Neutrophil (primary cell): ENCODE measurements around the gene ERCC4.
"Not testable (repeated sequence)": the region's sequence is repeated elsewhere in the genome, so short reads cannot be mapped to it uniquely, and the experiment has no call there.

Experiments
- H3K27ac ChIP-seq: fragments of 200-600 bp; sonication (generic); 2 replicates; pipeline ENCODE4 v1.5.1; 2016; ENCODE audit warnings: mild to moderate bottlenecking, moderate library complexity
- H3K27me3 ChIP-seq: fragments of 200-600 bp; sonication (generic); 2 replicates; pipeline ENCODE4 v1.6.0; 2016; ENCODE audit warnings: mild to moderate bottlenecking
- H3K36me3 ChIP-seq: fragments of 200-600 bp; sonication (generic); 2 replicates; pipeline ENCODE4 v1.5.1; 2017
- H3K4me1 ChIP-seq, 2 experiments: fragments of 200-600 bp in 1 of 2; sonication (generic) in 1 of 2; 1 replicate in 1 of 2; 2 replicates in 1 of 2; pipeline versions ENCODE4 v1.5.1 to v1.6.1; 2013 to 2016; ENCODE audit warnings: low read depth in 1 of 2, low read length in 1 of 2, mild to moderate bottlenecking in 1 of 2, moderate library complexity in 1 of 2; ENCODE audit not compliant: control insufficient read depth in 1 of 2, insufficient read depth in 1 of 2
- H3K4me3 ChIP-seq, 2 experiments: fragments of 200-600 bp in 1 of 2; sonication (generic) in 1 of 2; 1 replicate in 1 of 2; 2 replicates in 1 of 2; pipeline ENCODE4 v1.5.1; 2013 to 2016; ENCODE audit warnings: low read depth in 1 of 2, low read length in 1 of 2, mild to moderate bottlenecking in 1 of 2, moderate library complexity in 1 of 2
- H3K9me3 ChIP-seq: fragments of 200-600 bp; sonication (generic); 2 replicates; pipeline ENCODE4 v1.5.1; 2016
- CTCF ChIP-seq: fragments of 200-600 bp; sonication (generic); IDR thresholded peaks from 2 replicates; pipeline ENCODE4 v1.5.1; 2016; ENCODE audit warnings: antibody characterized with exemption

The ERCC4 gene

GRCh38 chr16:13885700-13886099 lies 34.3 kb upstream of the ERCC4 start:
- H3K27ac ChIP-seq: no peak overlapping the region
- no peaks in the 10 kb centered on the region for H3K27me3 ChIP-seq
- no peak overlapping the region for H3K4me3 ChIP-seq
- no peak for TF ChIP-seq CTCF
- H3K9me3 ChIP-seq: no peaks in the 10 kb centered on the region
- no peaks in the 10 kb centered on the region for H3K36me3 ChIP-seq
- H3K4me1 ChIP-seq: no peaks in the 10 kb centered on the region

- TF ChIP-seq CTCF: no peak
- H3K4me3 ChIP-seq: no peak overlapping the region
- H3K9me3 ChIP-seq: no peaks in the 10 kb centered on the region
- no peak overlapping the region for H3K27ac ChIP-seq
- H3K27me3 ChIP-seq: no peaks in the 10 kb centered on the region
- no peaks in the 10 kb centered on the region for H3K36me3 ChIP-seq
- no peaks in the 10 kb centered on the region for H3K4me1 ChIP-seq
These were observed 33.3 kb upstream of the ERCC4 start for GRCh38 chr16:13886608-13887007.

GRCh38 chr16:13889323-13889722 lies 30.6 kb upstream of the ERCC4 start:
- H3K27ac ChIP-seq, H3K4me1 ChIP-seq, H3K27me3 ChIP-seq, H3K9me3 ChIP-seq, H3K4me3 ChIP-seq, H3K36me3 ChIP-seq: not testable (repeated sequence)

GRCh38 chr16:13892301-13892700 lies 27.7 kb upstream of the ERCC4 start:
- TF ChIP-seq CTCF: no peak
- Histone ChIP-seq H3K4me1 (no peaks in the 10 kb centered on the region), H3K9me3 (no peaks in the 10 kb centered on the region), H3K36me3 (no peaks in the 10 kb centered on the region), H3K4me3 (no peak overlapping the region), H3K27ac (no peak overlapping the region), H3K27me3 (peaks cover 7% of the 10 kb centered on the region)

- TF ChIP-seq CTCF: no peak
- H3K9me3 ChIP-seq: no peaks in the 10 kb centered on the region
- H3K27me3 ChIP-seq: peaks cover 13% of the 10 kb centered on the region
- H3K27ac ChIP-seq: no peak overlapping the region
- no peak overlapping the region for H3K4me3 ChIP-seq
- no peaks in the 10 kb centered on the region for H3K36me3 ChIP-seq
- H3K4me1 ChIP-seq: no peaks in the 10 kb centered on the region
These were observed 24.4 kb upstream of the ERCC4 start for GRCh38 chr16:13895516-13895915.

GRCh38 chr16:13896543-13897182 lies 23.3 kb upstream of the ERCC4 start:
- peaks cover 13% of the 10 kb centered on the region for H3K27me3 ChIP-seq

More at GRCh38 chr16:13896543-13897182, 23.3 kb upstream of the ERCC4 start:
- Histone ChIP-seq H3K4me3 (no peak overlapping the region), H3K27ac (no peak overlapping the region), H3K4me1 (no peaks in the 10 kb centered on the region), H3K36me3 (no peaks in the 10 kb centered on the region), H3K9me3 (no peaks in the 10 kb centered on the region)
- TF ChIP-seq CTCF: no peak
